NCI-H1105 treated with DMSO at 0.1 percent for 48 hours (cell line): Measurements from ENCODE around the gene FAM9C.
"Not testable (repeated sequence)": the region's sequence is repeated elsewhere in the genome, so short reads cannot be mapped to it uniquely, and the experiment has no call there.

Source experiments
- DNase-seq: peaks from one replicate; lab custom pipeline; 2025; lab: John Stamatoyannopoulos, UW

Gene FAM9C

DNA sequence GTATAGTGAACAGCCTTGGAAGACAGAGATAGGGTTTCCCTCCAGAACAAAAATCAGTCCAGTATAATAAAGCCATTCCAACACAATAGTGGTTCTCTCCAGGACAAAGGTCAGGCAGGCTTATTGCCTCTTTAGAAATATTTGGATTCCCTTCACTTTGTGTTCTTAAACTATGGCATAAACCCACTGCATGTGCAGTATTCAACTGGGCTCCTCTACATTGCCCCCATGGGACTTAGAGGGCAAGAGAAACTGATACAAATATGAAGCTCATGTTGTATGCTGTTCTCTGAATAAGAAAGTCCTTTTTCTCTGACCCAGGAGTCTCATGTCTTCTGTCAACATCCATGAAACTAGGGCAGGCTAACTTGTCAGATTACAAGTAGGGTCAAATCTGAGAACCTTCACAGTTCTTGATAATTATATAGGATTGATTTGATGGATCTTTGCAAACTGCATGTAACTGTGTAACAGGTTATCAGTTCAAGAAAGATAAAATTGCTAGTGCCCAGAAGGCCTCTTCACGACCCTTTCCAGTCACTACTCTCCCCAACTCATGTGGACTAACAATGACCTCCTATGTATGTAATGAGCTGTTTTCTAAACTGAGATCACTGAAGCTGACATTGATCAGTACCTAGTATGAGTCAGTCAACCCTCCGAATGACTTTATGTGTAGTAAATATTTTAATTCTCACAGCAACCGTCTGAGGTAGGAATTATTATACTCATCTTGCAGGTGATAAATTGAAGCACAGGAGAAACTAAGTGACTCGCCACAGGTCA lies 31.9 kb upstream of the FAM9C start:
- no peak for DNase-seq

DNA sequence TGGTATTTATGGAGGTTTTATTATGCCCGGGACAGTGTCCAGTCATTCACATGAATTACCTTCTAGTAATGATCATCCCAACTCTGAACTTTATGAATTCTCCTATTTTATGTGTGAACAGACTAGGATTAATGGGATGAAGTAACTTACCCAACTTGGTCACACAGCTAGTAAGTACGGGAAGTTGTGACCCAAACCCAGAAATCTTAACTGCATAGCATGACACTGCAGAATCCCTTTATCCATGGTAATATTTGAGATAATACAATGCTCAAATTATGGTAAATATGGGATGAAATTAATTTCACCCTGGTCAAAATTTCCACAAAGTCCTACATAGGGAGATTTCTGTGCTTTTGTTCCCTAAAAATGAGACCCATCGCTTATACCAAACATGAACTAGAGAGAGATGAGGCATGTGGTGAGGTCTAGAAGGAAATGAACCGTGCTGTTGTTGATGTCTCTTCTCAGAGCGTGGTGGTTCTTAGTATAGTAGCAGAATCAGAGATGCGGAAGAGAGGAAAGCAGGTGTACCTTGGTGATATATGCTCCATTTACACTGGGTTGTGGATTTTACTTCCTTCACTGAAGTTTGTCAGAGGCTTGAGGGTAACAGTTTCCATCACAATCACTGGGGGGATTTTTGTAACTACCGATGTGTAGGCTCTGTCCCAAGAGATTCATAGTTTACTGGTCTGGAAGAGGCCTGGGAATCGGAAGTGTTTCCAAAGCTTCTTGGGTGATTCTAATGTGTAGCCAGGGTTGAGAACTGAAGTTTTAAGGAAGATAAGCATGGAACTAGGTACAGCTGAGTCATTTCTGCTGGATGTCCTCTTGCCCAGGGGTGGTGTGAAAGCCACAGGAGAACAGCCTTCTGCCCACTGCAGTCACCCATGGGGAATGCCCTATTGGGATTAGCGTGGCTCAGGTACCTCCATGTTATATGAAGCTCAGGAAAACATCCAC lies 30.2 kb upstream of the FAM9C start:
- DNase-seq, result no peak

DNA sequence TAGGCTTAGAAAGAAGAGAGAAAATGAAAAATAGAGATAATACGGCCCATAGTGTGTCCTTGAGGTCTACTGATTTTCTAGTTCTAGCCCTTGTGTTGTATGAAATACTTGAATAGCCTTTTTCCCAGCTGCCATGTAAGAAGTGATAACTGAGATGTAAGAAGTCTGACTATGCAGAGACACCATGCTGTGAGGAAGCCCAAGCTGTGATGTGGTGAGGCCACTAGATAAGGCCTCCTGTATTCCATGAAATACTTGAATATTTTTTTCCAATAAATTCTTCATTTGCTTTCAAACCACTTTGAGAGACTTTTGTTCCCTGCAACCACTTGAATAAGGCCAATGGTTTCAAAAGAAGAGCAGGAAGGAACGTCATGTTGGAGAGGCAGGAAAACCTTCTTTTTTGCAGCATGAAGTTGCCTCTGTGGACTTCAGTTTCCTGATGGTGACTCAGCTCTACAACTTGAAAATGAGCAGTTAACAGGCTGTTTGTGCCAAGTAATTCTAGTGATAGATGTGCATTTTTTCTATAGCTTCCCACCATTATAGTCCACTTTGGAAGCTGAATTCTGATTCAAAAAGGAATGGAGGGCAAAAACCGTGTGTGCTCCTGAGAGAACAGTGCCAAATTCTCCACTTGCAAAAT lies 25.5 kb upstream of the FAM9C start:
- no peak for DNase-seq

DNA sequence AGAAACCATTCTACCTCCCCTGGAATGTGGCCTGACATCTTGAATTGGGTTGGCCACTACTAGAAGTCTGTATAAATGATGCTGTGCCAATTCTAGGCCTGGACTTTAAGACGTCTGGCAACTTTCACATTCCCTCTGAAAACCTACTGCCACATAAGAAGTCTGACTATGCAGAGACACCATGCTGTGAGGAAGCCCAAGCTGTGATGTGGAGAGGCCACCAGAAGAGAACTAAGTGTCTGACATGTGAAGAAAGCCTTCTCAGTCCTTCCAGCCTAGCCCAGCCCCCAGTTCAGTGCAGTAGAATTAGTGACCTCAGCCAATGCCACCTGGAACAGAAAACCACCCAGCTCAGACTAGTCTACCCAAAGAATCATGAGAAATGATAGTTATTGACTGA lies 24.2 kb upstream of the FAM9C start:
- no peak for DNase-seq

DNA sequence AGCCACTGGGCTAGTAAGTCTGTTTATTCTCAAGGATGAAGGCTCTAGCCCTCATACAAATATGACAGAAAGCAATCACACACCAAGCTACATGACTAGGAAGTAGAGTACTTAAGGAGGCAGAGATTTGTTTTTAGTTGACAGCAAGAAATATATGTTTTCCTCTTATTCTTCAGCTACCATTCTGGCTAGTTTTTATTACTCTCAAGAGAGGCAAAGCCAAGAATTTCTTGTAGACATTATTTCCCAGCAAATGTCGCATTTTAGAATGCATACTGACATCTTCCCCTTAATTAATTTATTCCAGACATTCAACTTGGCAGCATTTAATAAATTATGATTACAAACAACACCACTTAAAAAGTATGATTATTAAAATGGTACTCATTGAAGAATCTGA lies 23.4 kb upstream of the FAM9C start:
- no peak for DNase-seq

DNA sequence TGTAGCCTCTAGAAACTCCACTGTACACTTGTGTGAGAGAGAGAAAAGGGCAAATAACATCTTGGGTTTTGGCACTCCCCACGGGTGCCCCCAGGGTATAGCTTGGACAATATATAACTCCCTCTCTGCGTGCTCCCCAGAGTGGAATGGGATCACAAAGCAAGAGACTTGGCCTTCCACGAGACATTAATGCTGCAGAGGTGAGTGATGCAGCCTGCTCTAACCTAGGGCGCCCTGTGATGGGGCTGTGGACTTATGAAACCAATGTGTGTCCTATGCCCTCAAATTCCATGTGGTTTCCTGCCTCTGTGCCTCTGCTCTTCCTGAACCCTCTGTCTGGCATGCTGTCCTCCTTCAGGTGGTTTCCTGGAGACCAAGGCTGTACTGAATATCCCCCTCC lies 22.0 kb upstream of the FAM9C start:
- DNase-seq, result no peak

DNA sequence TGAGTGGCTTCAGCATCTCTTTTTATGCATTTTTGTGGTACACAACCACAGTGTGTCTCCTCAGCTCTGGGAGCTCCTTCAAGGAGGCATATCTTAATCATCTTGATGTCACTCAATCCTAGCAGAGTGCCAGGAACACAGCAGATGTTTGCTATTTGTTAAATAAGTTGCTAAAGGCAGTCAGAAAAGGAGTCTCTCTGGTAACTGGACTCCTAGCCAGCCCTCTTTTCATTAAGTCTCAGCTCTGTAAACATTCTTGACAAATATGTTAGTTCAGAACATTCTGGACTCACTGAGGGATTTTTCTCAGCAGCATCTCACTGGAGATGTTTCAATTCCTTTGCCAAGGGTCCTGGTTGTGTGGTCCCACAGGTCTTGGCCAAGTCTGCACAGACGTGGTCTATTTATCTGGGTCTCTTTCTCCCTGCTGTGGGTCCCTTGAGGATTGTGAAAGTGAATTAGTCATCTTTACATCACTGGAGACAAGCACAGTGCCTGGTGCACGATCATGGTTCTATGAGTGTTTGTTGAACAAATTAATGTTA lies 20.3 kb upstream of the FAM9C start:
- no peak for DNase-seq

DNA sequence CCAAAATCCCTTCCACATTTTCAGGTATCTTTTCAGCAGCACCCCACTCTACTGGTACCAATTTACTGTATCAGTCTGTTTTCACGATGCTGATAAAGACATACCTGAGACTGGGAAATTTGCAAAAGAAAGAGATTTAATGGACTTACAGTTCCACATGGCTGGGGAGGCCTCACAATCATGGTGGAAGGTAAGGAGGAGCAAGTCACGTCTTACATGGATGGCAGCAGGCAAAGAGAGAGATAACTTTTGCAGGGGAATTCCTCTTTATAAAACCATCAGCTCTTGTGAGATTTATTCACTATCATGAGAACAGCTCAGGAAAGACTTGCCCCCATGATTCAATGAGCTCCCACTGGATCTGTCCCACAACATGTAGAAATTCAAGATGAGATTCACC lies 18.7 kb upstream of the FAM9C start:
- not testable (repeated sequence) for DNase-seq

DNA sequence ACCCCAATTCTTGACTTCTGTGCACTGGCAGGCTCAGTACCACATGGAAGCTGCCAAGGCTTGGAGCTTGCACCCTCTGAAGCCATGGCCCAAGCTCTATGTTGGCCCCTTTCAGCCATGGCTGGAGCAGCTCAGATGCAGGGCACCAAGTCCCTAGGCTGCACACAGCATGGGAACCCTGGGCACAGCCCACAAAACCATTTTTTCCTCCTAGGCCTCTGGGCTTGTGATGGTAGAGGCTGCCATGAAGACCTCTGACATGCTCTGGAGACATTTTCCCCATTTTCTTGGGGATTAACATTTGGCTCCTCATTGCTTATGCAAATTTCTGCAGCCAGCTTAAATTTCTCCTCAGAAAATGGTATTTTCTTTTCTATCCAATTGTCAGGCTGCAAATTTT lies 17.9 kb upstream of the FAM9C start:
- DNase-seq, result not testable (repeated sequence)

DNA sequence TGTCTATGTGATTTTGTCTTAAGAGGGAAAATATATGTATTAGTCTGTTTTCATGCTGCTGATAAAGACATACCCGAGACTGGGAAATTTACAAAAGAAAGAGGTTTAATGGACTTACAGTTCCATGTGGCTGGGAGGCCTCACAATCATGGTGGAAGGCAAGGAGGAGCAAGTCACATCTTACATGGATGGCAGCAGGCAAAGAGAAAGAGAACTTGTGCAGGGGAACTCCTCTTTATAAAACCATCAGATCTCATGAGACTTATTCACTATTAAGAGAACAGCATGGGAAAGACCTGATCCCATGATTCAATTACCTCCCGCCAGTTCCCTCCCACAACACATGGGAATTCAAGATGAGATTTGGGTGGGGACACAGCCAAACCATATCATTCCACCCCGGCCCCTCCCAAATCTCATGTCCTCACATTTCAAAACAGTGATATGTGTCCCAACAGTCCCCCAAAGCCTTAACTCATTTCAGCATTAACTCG lies 16.8 kb upstream of the FAM9C start:
- not testable (repeated sequence) for DNase-seq

DNA sequence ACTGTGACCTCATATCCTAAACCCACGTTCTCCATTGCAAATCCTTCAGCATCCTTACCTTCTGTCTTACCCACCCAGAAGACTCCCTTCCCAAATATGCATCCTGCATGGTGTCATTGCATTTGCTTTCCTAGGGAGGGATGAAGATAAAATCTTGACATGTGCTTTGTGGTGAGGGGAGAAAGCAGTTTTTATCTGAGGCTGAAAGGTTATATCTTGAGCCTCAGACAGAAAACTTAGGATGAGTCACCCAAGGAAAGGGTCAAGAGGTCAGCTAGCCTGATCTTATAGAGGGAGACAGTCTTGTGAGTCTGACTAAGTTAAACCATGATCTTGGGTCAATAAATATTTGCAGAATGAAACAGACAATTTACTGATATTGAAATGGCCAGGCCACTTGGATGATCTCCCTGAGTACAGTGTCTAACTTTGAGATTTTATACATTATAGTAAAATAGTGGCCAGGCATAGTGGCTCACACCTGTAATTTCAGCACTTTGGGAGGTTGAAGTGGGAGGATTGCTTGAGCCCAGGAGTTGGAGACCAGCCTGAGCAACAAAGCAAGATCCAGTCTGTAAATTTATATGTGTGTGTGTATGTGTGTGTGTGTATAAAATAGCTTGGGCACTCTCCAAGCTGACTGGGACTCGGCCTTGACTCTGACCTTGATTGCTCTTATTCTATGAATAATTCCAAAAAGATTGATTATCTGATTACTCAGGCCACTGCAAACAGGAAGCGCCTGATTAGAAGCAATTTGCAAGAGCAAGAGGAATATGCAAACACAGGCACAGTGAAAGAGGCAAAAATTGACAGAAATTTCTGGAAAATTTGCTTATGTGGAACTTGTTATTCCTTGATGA lies 15.4 kb upstream of the FAM9C start:
- no peak for DNase-seq

DNA sequence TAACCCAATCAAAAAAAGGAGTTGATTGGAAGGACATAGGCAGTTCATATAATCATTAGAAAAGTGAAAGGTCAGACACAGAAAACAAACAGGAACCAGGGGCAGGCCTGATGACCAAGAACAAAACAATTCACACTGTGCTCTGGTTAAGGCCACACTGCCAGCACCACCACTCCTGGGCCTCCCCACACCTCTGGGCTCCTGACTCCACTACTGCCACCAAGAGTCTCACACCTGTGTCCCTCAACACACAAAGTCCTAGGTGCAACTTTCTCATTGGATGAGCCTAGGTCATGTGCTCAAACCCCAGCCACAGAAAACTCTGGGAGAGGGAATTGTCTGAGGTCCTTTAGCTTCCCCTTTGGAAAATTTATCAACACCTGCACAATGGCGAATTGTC lies 11.1 kb upstream of the FAM9C start:
- no peak for DNase-seq

DNA sequence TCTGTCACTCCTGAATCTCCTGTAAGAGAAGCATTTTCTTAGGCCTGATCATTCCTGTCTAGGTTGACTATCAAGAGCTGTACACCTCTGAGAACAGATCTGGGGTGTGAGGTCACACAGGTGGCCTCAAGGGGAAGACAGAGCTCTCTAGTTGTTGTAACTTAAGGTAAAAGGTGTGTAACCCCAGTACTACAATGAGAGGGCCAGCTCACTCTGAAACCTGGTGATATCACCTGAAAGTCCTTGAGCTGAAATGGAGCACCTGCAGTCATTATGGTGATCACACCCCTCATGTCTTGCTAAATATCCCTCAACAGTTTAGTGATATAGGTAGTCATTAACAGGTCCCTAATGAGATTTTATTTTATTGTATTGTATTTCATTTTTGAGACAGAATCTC lies 8.8 kb upstream of the FAM9C start:
- DNase-seq, result no peak

DNA sequence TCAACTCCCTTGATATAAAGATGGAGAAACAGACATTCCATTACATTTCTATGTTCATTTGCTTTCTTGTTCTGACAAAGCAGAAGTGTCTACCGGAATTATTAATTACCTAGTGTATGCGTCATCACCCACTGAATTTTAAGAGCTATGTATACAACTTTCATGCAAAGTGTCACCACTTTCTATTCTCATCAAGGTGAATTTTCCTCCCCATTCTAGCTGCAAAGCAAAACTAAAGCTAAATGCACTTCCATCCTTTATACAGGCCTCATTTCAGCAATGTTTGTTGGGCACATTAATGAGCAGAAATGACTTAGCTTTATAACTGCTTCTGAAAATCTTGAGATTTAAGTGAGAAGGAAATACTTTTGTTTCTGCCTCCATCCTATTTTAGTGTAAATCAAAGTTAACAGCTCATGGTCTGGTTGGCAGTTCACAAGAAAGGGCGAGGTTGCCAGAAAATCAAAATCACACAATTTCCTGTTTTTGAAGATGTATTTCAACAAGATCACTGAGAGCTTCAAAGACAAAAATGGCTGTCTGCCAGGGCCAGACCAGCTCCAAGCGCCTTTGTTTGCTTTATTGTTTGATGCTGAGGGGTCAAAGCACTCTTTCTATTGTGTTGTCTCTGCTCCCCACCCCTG lies 7.2 kb upstream of the FAM9C start:
- no peak for DNase-seq

DNA sequence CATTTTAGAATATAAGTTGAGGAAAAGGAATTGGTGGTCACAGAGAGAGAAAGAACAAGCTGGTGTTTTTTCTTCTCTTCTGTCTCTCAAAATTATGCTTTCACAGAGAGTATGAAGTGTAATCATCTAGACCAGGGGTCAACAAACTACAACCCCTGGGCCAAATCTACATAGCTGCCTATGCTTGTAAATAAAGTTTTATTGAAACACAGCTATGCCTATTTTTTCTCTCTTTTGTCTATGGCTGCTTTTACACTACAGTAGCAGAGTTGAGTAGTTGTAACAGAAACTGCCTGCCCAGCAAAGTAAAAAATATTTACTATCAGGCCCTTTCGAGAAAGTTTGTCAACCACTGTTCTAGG lies 6.7 kb upstream of the FAM9C start:
- DNase-seq, result no peak

DNA sequence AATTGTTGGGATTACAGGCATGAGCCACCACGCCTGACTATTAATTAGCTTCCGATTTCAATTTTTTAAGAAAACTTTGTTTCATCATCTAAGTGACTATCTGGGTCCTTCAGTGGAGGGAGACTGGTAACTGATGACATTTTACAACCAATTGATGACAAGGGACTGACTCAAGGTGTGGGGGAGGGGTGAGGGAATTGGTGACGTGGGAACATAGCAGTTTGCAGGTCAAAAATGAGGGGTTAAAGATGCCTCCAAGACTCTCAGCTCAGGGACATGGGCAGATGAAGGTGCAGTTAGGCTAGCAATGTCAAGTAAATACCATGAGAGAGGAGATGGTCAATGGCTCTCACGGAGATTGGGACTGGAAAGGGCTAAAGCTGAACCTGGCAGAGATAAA lies 5.7 kb upstream of the FAM9C start:
- no peak for DNase-seq

DNA sequence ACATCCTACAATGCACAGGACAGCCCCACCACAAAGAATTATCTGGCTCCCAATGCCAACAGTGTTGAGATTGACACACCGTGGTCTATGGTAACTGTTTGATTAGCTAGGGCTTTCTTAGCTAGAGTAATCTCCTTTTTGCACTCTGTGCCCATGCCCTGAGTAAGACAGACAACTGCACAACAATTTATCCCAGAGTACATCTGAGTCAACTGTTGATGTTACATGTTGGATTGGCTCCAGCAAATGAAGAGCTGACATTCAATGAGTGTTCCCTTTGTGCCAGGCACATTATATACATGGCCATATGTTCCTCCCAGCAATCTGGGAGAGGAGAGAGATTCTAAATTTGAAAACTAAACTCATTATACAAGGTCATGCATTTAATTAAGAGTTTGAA lies 3.9 kb upstream of the FAM9C start:
- DNase-seq, result no peak

DNA sequence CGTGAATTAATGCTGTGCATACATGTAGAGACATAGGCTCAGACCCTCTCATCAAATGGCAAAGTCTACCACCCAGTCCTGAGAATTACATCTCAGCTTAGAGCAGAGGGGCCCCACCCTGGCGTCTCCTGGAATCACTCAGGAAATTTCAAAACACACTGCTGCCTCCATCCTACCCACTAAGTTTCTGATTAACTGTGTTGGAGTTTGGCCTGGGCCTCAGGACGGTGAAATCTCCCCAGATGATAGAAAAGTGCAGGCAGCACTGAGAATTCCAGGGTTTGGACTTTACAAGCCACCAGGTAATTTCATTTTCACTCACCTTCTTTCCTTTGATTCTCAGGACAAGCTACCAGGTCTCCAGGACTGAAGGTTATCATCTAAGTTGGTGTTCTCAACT lies 3.3 kb upstream of the FAM9C start:
- DNase-seq, result no peak

DNA sequence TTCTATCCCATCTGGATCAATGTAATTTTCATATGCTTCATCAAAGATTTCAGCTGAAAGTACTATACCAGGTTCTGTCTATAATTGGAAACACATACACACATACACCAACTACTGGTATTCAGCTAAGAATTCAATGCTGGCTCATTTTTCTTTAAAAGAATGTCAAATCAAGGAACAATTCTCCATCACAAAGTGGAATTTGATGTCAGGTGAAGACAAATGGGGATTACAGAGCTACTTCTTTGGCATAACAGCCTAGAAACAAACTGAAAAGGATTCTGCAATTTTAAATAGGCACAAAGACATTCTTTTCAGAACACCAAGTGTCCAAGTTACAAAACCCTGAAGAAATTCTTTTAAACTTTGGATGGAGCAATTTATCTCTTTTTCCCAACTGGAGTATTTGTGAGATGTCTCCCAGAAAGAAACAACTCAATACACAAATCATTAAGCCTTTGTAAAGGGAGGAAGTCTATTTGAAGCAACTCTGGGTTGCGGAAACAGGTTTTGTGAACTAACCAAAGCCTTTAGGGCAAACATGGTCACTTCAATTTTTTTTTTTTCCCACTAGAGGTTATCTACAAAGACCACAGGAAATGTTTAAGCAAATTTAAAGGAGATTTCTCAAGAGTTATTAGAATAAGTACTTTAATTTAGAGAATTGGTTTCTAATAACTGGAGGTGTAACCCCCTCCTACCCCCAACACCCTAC lies 1.9 kb upstream of the FAM9C start:
- DNase-seq, result no peak

DNA sequence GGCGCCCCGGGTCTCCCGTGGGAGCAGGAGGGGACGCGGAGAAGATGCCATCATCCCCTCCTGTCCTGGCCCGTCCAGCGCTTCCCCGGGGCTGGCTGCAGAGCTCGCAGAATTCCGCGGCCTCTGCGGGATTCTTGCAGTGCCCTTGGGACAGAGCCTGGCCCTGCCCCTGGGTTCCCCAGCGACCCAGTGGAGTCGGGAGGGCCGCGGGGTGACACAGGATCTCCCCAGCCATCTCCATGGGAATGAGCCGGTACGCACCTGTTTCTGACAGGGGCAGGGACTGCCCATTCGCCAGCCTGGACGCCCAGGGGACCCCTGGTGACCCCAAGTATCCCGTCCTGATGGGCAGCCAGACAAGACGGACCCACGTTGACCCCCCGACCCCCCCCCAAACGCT lies 482 bp downstream of the FAM9C start:
- DNase-seq, result no peak
